SKM-1 treated with dmso at 0.1 percent for 144 hours (cell line): ENCODE measurements around the gene TAS1R1.
"Not testable (repeated sequence)": the region's sequence is repeated elsewhere in the genome, so short reads cannot be mapped to it uniquely, and the experiment has no call there.

Experiments
- DNase-seq: peaks from one replicate; lab custom pipeline; 2025; ENCODE audit not compliant: unreplicated experiment; lab: John Stamatoyannopoulos, UW

The TAS1R1 gene

GRCh38 chr1:6519935-6520671 is 35.0 kb upstream of the TAS1R1 start:
- DNase-seq, result no peak

- DNase-seq, result no peak
Observed at GRCh38 chr1:6521536-6521935, 33.6 kb upstream of the TAS1R1 start.

- DNase-seq, result peak; percentile 46
Observed at GRCh38 chr1:6523566-6523965, 31.5 kb upstream of the TAS1R1 start.

- DNase-seq, result no peak
Observed at GRCh38 chr1:6526316-6526715, 28.8 kb upstream of the TAS1R1 start.

- DNase-seq, result no peak
Observed at GRCh38 chr1:6528492-6528891, 26.6 kb upstream of the TAS1R1 start.

DNA sequence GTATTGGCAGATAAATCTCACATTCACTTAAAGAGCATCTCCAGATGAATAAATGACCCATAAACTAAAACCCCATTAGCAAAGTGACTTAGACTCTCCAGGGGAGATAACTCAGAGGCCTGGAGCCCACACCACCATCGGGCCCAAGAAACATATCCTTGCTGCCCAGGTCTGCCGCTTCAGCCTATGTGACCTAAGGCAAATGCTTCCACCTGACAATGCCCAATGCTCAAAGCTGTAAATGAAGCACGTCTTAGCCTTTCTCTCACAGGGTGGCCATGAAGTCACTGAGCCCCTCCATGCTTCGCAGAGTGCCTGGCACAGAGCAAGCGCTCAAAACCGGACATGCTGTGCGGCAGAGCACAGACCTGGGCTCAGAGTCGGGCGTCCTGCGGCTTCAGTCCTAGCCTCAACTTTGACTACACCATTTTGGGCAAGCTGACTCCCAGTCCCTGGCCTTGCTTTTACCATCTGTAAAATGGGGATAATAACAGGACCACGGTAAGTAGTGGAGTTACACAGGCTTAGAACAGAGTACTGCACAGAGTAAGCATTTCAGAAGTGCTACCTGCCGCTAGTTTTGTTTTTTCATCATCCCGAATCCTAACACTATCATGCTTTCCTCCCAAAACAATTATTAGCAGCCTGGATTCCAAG is 24.5 kb upstream of the TAS1R1 start:
- no peak for DNase-seq

DNA sequence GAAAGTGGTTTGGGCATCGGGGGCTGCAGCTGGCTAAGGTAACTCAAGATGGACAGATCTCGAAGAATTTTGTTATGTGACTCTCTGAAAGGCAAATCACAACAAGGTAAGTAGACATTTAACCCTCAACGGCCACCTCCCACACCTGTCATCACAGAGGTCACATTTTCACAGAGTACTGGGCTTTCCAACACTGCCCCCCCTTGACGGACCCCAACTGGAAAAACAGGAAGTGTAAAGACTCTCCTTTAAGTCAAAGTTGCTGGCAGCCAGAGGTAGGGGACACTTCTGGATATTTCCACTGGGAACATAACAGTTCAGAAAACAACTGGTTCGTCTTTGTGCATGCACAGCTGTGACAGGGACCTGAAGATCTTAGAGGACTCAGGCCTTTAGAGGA is 23.1 kb upstream of the TAS1R1 start:
- DNase-seq, result no peak

GRCh38 chr1:6534248-6534822 is 20.8 kb upstream of the TAS1R1 start:
- DNase-seq, result no peak

DNA sequence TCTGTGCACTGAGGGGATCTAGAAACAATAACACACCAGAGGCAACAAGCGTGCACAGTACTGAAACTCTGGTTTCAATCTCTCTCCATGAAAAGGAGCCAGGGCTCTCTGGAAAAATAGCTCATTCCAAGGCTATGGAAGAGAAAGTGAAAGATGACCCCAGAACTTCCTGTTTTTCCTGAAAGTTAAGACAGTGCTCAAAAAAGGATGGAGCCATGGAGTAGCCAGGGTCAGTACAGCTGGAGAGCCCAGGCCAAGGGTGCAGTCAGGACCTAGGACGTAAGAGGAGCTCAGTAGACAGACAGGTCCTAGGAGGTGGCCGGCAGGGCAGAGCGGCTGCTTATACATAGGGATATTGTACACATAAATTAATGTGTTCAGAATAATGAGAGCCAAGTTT is 19.9 kb upstream of the TAS1R1 start:
- no peak for DNase-seq

GRCh38 chr1:6536291-6536690 is 18.8 kb upstream of the TAS1R1 start:
- DNase-seq, result no peak

GRCh38 chr1:6538956-6539355 is 16.2 kb upstream of the TAS1R1 start:
- DNase-seq, result no peak

GRCh38 chr1:6544831-6545230 is 10.3 kb upstream of the TAS1R1 start:
- DNase-seq, result no peak

DNA sequence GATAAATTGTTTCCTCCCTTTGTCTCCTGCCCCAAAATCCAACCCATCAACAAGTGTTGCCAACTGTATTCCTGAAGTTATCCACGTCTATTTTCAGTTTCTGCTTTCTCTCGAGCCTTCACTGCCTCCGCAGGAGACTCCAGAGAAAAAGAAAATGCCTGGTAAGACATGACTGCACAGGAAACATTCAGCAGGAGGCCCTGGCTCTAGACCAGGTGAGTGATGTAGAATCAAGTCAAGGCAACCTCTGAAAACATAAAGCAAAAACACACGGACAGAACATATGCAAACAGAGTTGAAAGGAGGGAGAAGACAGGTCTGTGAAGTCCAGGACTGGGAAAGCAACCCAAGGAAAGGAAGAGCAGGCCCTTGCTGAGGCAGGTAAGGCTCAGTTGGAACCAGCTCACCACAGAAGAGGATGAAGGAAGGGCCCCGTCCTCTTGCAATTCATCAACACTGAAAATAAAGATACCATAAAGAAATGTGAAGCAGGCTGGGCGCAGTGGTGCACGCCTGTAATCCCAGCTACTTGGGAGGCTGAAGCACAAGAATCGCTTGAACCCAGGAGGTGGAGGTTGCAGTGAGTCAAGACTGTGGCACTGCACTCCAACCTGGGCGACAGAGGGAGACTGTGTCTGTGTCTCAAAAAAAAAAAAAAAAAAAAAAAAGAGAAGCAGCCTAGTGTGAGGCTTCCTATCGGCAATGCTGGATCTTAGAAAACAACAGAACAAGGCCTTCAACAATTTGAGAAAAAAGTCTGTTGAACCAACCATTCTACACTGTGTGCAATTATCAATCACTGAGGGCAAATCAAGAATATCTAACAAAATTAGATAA is 9.6 kb upstream of the TAS1R1 start:
- DNase-seq, result no peak

GRCh38 chr1:6546326-6546725 is 8.8 kb upstream of the TAS1R1 start:
- no peak for DNase-seq

DNA sequence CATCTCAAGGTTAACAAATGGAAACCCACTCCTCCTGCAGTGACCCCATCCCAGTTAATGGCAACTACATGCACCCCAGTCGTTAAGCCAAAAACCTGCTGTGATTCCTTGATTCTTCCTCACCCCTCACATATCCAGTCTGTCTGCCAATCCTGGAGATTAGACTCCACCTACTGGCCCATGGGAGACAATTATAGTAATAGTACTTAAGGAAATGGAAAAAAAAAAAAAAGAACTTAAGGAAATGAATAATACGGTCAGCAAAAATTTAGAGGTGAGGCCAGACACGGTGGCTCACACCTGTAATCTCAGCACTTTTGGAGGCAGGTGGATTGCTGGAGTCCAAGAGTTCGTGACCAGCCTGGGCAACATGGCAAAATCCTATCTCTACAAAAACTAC is 7.8 kb upstream of the TAS1R1 start:
- no peak for DNase-seq

- peak; percentile 85 for DNase-seq
Observed at GRCh38 chr1:6554031-6554906, 838 bp upstream of the TAS1R1 start, which contains the start of gene NOL9. TSS of gene NOL9 (minus strand) at chr1:6554513. CDS start at chr1:6554502, 11 bp downstream.

GRCh38 chr1:6557597-6557996 is 2.5 kb downstream of the TAS1R1 start:
- DNase-seq, result no peak

- not testable (repeated sequence) for DNase-seq
Observed at GRCh38 chr1:6559161-6559560, 4.1 kb downstream of the TAS1R1 start.

GRCh38 chr1:6560267-6560666 is 5.2 kb downstream of the TAS1R1 start:
- no peak for DNase-seq

GRCh38 chr1:6569033-6569432 is 13.9 kb downstream of the TAS1R1 start:
- no peak for DNase-seq
